ENCODE measurements around the gene OTUD5. TPM values are rescaled to one million over a fixed set of nuclear protein-coding genes. Genes with fewer than 3 reads are reported as not detected.

The OTUD5 gene
- total RNA-seq, result 21.2 TPM
- long read RNA-seq, transcript OTUD5-202 (9 exons, 2,692 nt), result major isoform, 19 of 40 reads
- long read RNA-seq, transcript OTUD5-203 (10 exons, 2,682 nt), result minor isoform, 5 of 40 reads
- long read RNA-seq, partial matches to known transcripts, result 6 of 40 reads
- long read RNA-seq, other reads (novel, unspliced or antisense), result 10 of 40 reads

- Histone ChIP-seq H3K27ac (replicated peaks) (peak within 1 kb of the TSS; percentile 96), H3K4me3 (peak within 1 kb of the TSS; percentile 76), H3K9me3 (replicated peaks) (no peaks in the 10 kb centered on the region), H3K27me3 (ENCODE audit: low read depth) (no peaks in the 10 kb centered on the region), H3K4me1 (peaks cover 52% of the 10 kb centered on the region), H3K36me3 (no peaks in the 10 kb centered on the region)
- intact Hi-C loops (cut with micrococcal nuclease), result no loop called here
- DNase-seq, result peak; percentile 51
- no peak for TF ChIP-seq CTCF (IDR thresholded peaks at IDR 0.05; ENCODE audit: borderline replicate concordance)
Observed at GRCh38 chrX:48957477-48957826, at the start of gene OTUD5. Gene OTUD5 (minus strand): TSS chrX:48957607. CDS start chrX:48957570, 37 bp downstream.

GRCh38 chrX:49003696-49004095 is 46.3 kb upstream of the OTUD5 start:
- intact Hi-C loops (cut with micrococcal nuclease), result no loop called here
- no peak overlapping the region for H3K27ac ChIP-seq (replicated peaks)
- no peaks in the 10 kb centered on the region for H3K9me3 ChIP-seq (replicated peaks)
- no peak overlapping the region for H3K4me3 ChIP-seq
- DNase-seq, result no peak
- H3K27me3 ChIP-seq (ENCODE audit: low read depth), result no peaks in the 10 kb centered on the region
- no peak for TF ChIP-seq CTCF (IDR thresholded peaks at IDR 0.05; ENCODE audit: borderline replicate concordance)
- H3K4me1 ChIP-seq, result peaks cover 7% of the 10 kb centered on the region
- H3K36me3 ChIP-seq, result peaks cover under 1% of the 10 kb centered on the region

GRCh38 chrX:49002091-49002935 is 44.9 kb upstream of the OTUD5 start, which contains the start of gene GRIPAP1:
Gene GRIPAP1 (minus strand): TSS chrX:49002264. CDS start chrX:49002229, 35 bp downstream.
- no peak for TF ChIP-seq CTCF (IDR thresholded peaks at IDR 0.05; ENCODE audit: borderline replicate concordance)
- Histone ChIP-seq H3K27ac (replicated peaks) (peak within 1 kb of the TSS; percentile 85), H3K36me3 (peaks cover 6% of the 10 kb centered on the region), H3K4me1 (peaks cover 7% of the 10 kb centered on the region), H3K27me3 (ENCODE audit: low read depth) (no peaks in the 10 kb centered on the region), H3K9me3 (replicated peaks) (no peaks in the 10 kb centered on the region), H3K4me3 (peak within 1 kb of the TSS; percentile 78)
- peak; percentile 67 for DNase-seq
- intact Hi-C loops (cut with micrococcal nuclease), result no loop called here

GRCh38 chrX:49001521-49002090 is 44.2 kb upstream of the OTUD5 start:
- DNase-seq, result no peak
- Histone ChIP-seq H3K27me3 (ENCODE audit: low read depth) (no peaks in the 10 kb centered on the region), H3K27ac (replicated peaks) (peak overlapping the region; percentile 85), H3K4me1 (peaks cover 7% of the 10 kb centered on the region), H3K4me3 (peak overlapping the region; percentile 78), H3K9me3 (replicated peaks) (no peaks in the 10 kb centered on the region), H3K36me3 (peaks cover 12% of the 10 kb centered on the region)
- intact Hi-C loops (cut with micrococcal nuclease), result no loop called here
- no peak for TF ChIP-seq CTCF (IDR thresholded peaks at IDR 0.05; ENCODE audit: borderline replicate concordance)

GRCh38 chrX:49000636-49001035 is 43.2 kb upstream of the OTUD5 start:
- H3K27me3 ChIP-seq (ENCODE audit: low read depth), result no peaks in the 10 kb centered on the region
- no peaks in the 10 kb centered on the region for H3K9me3 ChIP-seq (replicated peaks)
- peaks cover 7% of the 10 kb centered on the region for H3K4me1 ChIP-seq
- H3K4me3 ChIP-seq, result no peak overlapping the region
- H3K36me3 ChIP-seq, result peaks cover 16% of the 10 kb centered on the region
- no peak for DNase-seq
- H3K27ac ChIP-seq (replicated peaks), result no peak overlapping the region
- intact Hi-C loops (cut with micrococcal nuclease), result no loop called here
- TF ChIP-seq CTCF (IDR thresholded peaks at IDR 0.05; ENCODE audit: borderline replicate concordance), result no peak
